AG04449 (cell line): ENCODE data around the gene CHD9NB.

Source experiments
- CTCF ChIA-PET: fragments of 350-600 bp; formaldehyde crosslinking; extraction: SDS; loops from one replicate; lab custom pipeline; 2021; ENCODE audit warnings: antibody characterized with exemption; lab: Yijun Ruan, JAX
- POLR2A ChIA-PET: fragments of 400-600, 350-600 bp; formaldehyde crosslinking; extraction: SDS; loops from one replicate; lab custom pipeline; 2020; ENCODE audit warnings: antibody characterized with exemption, inconsistent platforms; lab: Yijun Ruan, JAX
- DNase-seq: peaks from one replicate; pipeline ENCODE4 v3.0.0-alpha.2; 2010; ENCODE audit warnings: low read depth, low spot score
- H3K4me3 ChIP-seq: 2 replicates; pipeline ENCODE4 v1.5.1; 2011; ENCODE audit warnings: low read depth, mild to moderate bottlenecking, control low read depth, low read length
- CTCF ChIP-seq: IDR thresholded peaks from one replicate; pipeline ENCODE4 v1.5.1; 2011; ENCODE audit warnings: mild to moderate bottlenecking, moderate library complexity, low read length, control low read depth, inconsistent platforms; ENCODE audit not compliant: insufficient read depth; ENCODE audit errors: missing control alignments

Gene CHD9NB

GRCh38 chr16:53052519-53053501 is at the start of gene CHD9NB:
CHD9NB (minus strand) TSS chr16:53052897; CDS start chr16:53044158, 8,739 bp downstream.
- ChIA-PET POLR2A (interaction anchor here (0.6 to 1.4 kb wide), 6 partner anchors 9 to 612 kb away, joined by 3 to 5 read pairs (median 3); no protein-coding TSS in a partner anchor), CTCF (interaction anchor here (1.5 to 5.6 kb wide), 5 partner anchors 7 to 157 kb away, joined by 5 to 69 read pairs (median 13); no protein-coding TSS in a partner anchor)
- DNase-seq, result peak; percentile 74
- no peak for TF ChIP-seq CTCF
- peak within 1 kb of the TSS; percentile 55 for H3K4me3 ChIP-seq

- no peak overlapping the region for H3K4me3 ChIP-seq
- POLR2A ChIA-PET, result no interaction called here
- CTCF ChIA-PET, result interaction anchor here (0.6 to 1.4 kb wide), 4 partner anchors 14 to 59 kb away, joined by 3 to 5 read pairs (median 4); partner anchors contain the start of gene CHD9
- TF ChIP-seq CTCF, result no peak
- DNase-seq, result no peak
Measured at GRCh38 chr16:53100889-53101288, 48.2 kb upstream of the CHD9NB start.

GRCh38 chr16:53100131-53100748 is 47.5 kb upstream of the CHD9NB start:
- no peak for TF ChIP-seq CTCF
- DNase-seq, result no peak
- ChIA-PET POLR2A (interaction anchor here (1.2 to 2.6 kb wide), 5 partner anchors 10 to 47 kb away, joined by 3 to 20 read pairs (median 7); partner anchors contain the start of genes CHD9 and CHD9NB), CTCF (interaction anchor here (1.4 to 1.5 kb wide), 2 partner anchors 13 to 29 kb away, joined by 4 to 5 read pairs; no protein-coding TSS in a partner anchor)
- peak overlapping the region; percentile 47 for H3K4me3 ChIP-seq

- H3K4me3 ChIP-seq, result peak overlapping the region; percentile 47
- CTCF ChIA-PET, result interaction anchor here (0.9 to 1.5 kb wide), 4 partner anchors 13 to 30 kb away, joined by 3 to 5 read pairs (median 4); no protein-coding TSS in a partner anchor
- no peak for TF ChIP-seq CTCF
- no peak for DNase-seq
- POLR2A ChIA-PET, result interaction anchor here (1.2 to 2.6 kb wide), 5 partner anchors 9 to 46 kb away, joined by 3 to 20 read pairs (median 7); partner anchors contain the start of genes CHD9 and CHD9NB
Measured at GRCh38 chr16:53099318-53100130, 46.8 kb upstream of the CHD9NB start.

- ChIA-PET POLR2A (interaction anchor here (0.7 to 2.6 kb wide), 6 partner anchors 8 to 46 kb away, joined by 3 to 20 read pairs (median 6); partner anchors contain the start of genes CHD9 and CHD9NB), CTCF (interaction anchor here (0.9 to 1.5 kb wide), 3 partner anchors 13 to 31 kb away, joined by 3 to 4 read pairs (median 4); no protein-coding TSS in a partner anchor)
- DNase-seq, result no peak
- peak overlapping the region; percentile 47 for H3K4me3 ChIP-seq
- TF ChIP-seq CTCF, result no peak
Measured at GRCh38 chr16:53098526-53099317, 46.0 kb upstream of the CHD9NB start.
